SK-N-SH (cell line): Measurements from ENCODE around the gene PRIM2.
"Not testable (repeated sequence)": the region's sequence is repeated elsewhere in the genome, so short reads cannot be mapped to it uniquely, and the experiment has no call there.

Source experiments
- CTCF ChIP-seq: fragments of 200-600 bp; sonication (generic); IDR thresholded peaks from 2 replicates; pipeline ENCODE4 v1.6.1; 2017; ENCODE audit warnings: antibody characterized with exemption, mild to moderate bottlenecking, moderate library complexity
- ELF1 ChIP-seq: IDR thresholded peaks from 2 replicates; pipeline ENCODE4 v1.4.0; 2012
- EP300 ChIP-seq, 2 experiments: IDR thresholded peaks; 2 replicates each; pipeline versions ENCODE4 v1.4.0 to v1.6.1; 2012; ENCODE audit warnings: borderline replicate concordance in 1 of 2, low read depth in 1 of 2, low read length in 1 of 2
- NRF1 ChIP-seq: IDR thresholded peaks from 2 replicates; pipeline ENCODE4 v1.6.1; 2012; ENCODE audit warnings: low read depth, mild to moderate bottlenecking, low read length
- REST ChIP-seq: IDR thresholded peaks from 2 replicates; pipeline ENCODE4 v1.6.1; 2012; ENCODE audit warnings: mild to moderate bottlenecking, low read depth, low read length, moderate library complexity
- RFX5 ChIP-seq: IDR thresholded peaks from 2 replicates; pipeline ENCODE4 v1.6.1; 2012; ENCODE audit warnings: mild to moderate bottlenecking, improper control_type of control experiment, low read length
- USF1 ChIP-seq: IDR thresholded peaks from 2 replicates; pipeline ENCODE4 v1.4.0; 2012; ENCODE audit warnings: low read depth, borderline replicate concordance

GRCh38 chr6:57346715-57347114, 29.3 kb downstream of the PRIM2 start:
- TF ChIP-seq USF1; CTCF; EP300 (IDR thresholded peaks at IDR 0.05; ENCODE audit: borderline replicate concordance in 1 of 2, low read depth in 1 of 2, low read length in 1 of 2); RFX5; REST; ELF1; NRF1: not testable (repeated sequence)
